Osteocyte (in vitro differentiated cells): ENCODE results near the gene CBL. TPM values are rescaled to one million over a fixed set of nuclear protein-coding genes. Genes with fewer than 3 reads are reported as not detected.
A peak's percentile ranks its signal among the peaks of the same experiment; 100 is the strongest.

ENCODE experiments used
- DNase-seq: peaks from one replicate; pipeline ENCODE4 v3.0.0; 2021; ENCODE audit warnings: mixed read lengths; ENCODE audit not compliant: unreplicated experiment; ENCODE audit errors: extremely low spot score
- H3K27ac Mint-ChIP-seq: one replicate; pipeline ENCODE4 v1.8.0; 2021; ENCODE audit warnings: mild to moderate bottlenecking, mixed read lengths; ENCODE audit not compliant: unreplicated experiment
- H3K27me3 Mint-ChIP-seq: one replicate; pipeline ENCODE4 v1.8.0; 2021; ENCODE audit warnings: mixed read lengths; ENCODE audit not compliant: unreplicated experiment
- H3K36me3 Mint-ChIP-seq: one replicate; pipeline ENCODE4 v1.8.0; 2021; ENCODE audit warnings: mixed read lengths; ENCODE audit not compliant: unreplicated experiment
- H3K4me1 Mint-ChIP-seq: one replicate; pipeline ENCODE4 v1.8.0; 2021; ENCODE audit warnings: mixed read lengths; ENCODE audit not compliant: unreplicated experiment
- H3K4me3 Mint-ChIP-seq: one replicate; pipeline ENCODE4 v1.8.0; 2021; ENCODE audit warnings: mild to moderate bottlenecking, moderate library complexity, mixed read lengths; ENCODE audit not compliant: unreplicated experiment
- H3K9me3 Mint-ChIP-seq: one replicate; pipeline ENCODE4 v1.8.0; 2021; ENCODE audit warnings: mixed read lengths; ENCODE audit not compliant: unreplicated experiment
- CTCF ChIP-seq: fragments of 200-600 bp; sonication (generic); IDR thresholded peaks from 2 replicates; pipeline ENCODE4 v1.5.0; 2021; ENCODE audit warnings: antibody characterized with exemption, mild to moderate bottlenecking, moderate library complexity
- total RNA-seq: library from RNA; stranded (reverse); gene quantifications from 2 replicates; pipeline ENCODE4 v1.2.1, GENCODE V29; 2021

CBL gene
- total RNA-seq, 1 donor from 2014 or later: 20.8 TPM

GRCh38 chr11:119317592-119318239 is 111.6 kb downstream of the CBL start:
- Mint-ChIP-seq H3K27me3 (no peaks in the 10 kb centered on the region), H3K9me3 (no peaks in the 10 kb centered on the region), H3K36me3 (peaks cover 5% of the 10 kb centered on the region), H3K27ac (peak overlapping the region; percentile 14), H3K4me3 (peak overlapping the region; percentile 14), H3K4me1 (peaks cover 48% of the 10 kb centered on the region)
- DNase-seq: no peak
- TF ChIP-seq CTCF: no peak

- Mint-ChIP-seq H3K4me1 (peaks cover 48% of the 10 kb centered on the region), H3K4me3 (peak overlapping the region; percentile 4), H3K27ac (peak overlapping the region; percentile 83), H3K27me3 (no peaks in the 10 kb centered on the region), H3K36me3 (peaks cover 5% of the 10 kb centered on the region), H3K9me3 (no peaks in the 10 kb centered on the region)
- no peak for TF ChIP-seq CTCF
- no peak for DNase-seq
Measured at GRCh38 chr11:119318240-119319135, 112.3 kb downstream of the CBL start.

GRCh38 chr11:119319136-119319699 is 113.1 kb downstream of the CBL start:
- peak overlapping the region; percentile 52 for H3K4me3 Mint-ChIP-seq
- H3K27me3 Mint-ChIP-seq: no peaks in the 10 kb centered on the region

GRCh38 chr11:119319700-119320239 is 113.6 kb downstream of the CBL start:
- TF ChIP-seq CTCF: no peak
- Mint-ChIP-seq H3K4me3 (peak overlapping the region; percentile 52), H3K9me3 (no peaks in the 10 kb centered on the region), H3K27ac (peak overlapping the region; percentile 92), H3K4me1 (peaks cover 50% of the 10 kb centered on the region), H3K27me3 (no peaks in the 10 kb centered on the region), H3K36me3 (no peaks in the 10 kb centered on the region)
- DNase-seq: no peak

More at GRCh38 chr11:119319136-119319699, 113.1 kb downstream of the CBL start:
- TF ChIP-seq CTCF: no peak
- no peak for DNase-seq
- Mint-ChIP-seq H3K4me1 (peaks cover 50% of the 10 kb centered on the region), H3K36me3 (peaks cover 2% of the 10 kb centered on the region), H3K9me3 (no peaks in the 10 kb centered on the region), H3K27ac (peak overlapping the region; percentile 92)
